Skeletal muscle satellite cell (primary cell): Measurements from ENCODE around the gene WFIKKN1.

ENCODE experiments used
- H3K27me3 ChIP-seq: 2 replicates; pipeline ENCODE4 v1.7.0; 2013; ENCODE audit warnings: low read length; ENCODE audit not compliant: control insufficient read depth, insufficient read depth
- H3K36me3 ChIP-seq: 2 replicates; pipeline ENCODE4 v1.7.0; 2013; ENCODE audit warnings: mild to moderate bottlenecking, control low read depth, low read length; ENCODE audit not compliant: insufficient read depth
- H3K4me1 ChIP-seq: 2 replicates; pipeline ENCODE4 v1.7.0; 2013; ENCODE audit warnings: low read length; ENCODE audit not compliant: control insufficient read depth, insufficient read depth
- H3K4me2 ChIP-seq: 2 replicates; pipeline ENCODE4 v1.7.0; 2013; ENCODE audit warnings: mild to moderate bottlenecking, low read length
- H3K4me3 ChIP-seq: 2 replicates; pipeline ENCODE4 v1.7.0; 2013; ENCODE audit warnings: low read length
- H3K9ac ChIP-seq: 2 replicates; pipeline ENCODE4 v1.7.0; 2013; ENCODE audit warnings: mild to moderate bottlenecking, low read depth, low read length, moderate library complexity
- H3K9me3 ChIP-seq: replicated peaks from 2 replicates; pipeline ENCODE4 v1.7.0; 2013; ENCODE audit warnings: mild to moderate bottlenecking, control low read depth, low read length

Gene WFIKKN1

DNA sequence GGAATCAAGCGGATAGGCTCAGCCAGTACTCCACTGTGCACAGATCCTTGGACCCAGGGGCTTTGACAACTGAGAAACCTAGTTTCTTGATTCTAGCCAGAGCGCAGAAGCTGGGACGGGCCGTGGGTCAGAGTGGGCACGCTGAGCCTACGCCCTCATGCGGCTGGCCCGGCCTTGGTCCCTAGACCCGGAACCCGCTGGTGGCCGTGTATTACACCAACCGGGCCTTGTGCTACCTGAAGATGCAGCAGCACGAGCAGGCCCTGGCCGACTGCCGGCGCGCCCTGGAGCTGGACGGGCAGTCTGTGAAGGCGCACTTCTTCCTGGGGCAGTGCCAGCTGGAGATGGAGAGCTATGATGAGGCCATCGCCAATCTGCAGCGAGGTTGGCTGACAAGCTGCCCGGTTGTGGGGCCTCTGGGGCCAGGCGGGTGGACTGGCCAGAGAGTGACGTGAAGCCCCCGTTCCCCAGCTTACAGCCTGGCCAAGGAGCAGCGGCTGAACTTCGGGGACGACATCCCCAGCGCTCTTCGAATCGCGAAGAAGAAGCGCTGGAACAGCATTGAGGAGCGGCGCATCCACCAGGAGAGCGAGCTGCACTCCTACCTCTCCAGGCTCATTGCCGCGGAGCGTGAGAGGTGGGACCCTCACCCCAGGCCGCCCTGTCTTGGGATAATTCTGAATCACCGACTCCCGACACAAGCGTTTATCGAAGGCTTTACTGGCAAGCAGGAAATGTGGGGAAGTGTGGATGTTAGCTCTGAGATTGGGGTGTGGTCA is 50.4 kb downstream of the WFIKKN1 start:
- no peaks in the 10 kb centered on the region for H3K9me3 ChIP-seq
- H3K9ac ChIP-seq: peak overlapping the region; percentile 91
- H3K27me3 ChIP-seq: no peaks in the 10 kb centered on the region
- H3K4me3 ChIP-seq: peak overlapping the region; percentile 96
- H3K36me3 ChIP-seq: peaks cover 33% of the 10 kb centered on the region
- peaks cover 41% of the 10 kb centered on the region for H3K4me1 ChIP-seq
- peak overlapping the region; percentile 100 for H3K4me2 ChIP-seq

GRCh38 chr16:681746-682427 is 51.1 kb downstream of the WFIKKN1 start:
- H3K9ac ChIP-seq: peak overlapping the region; percentile 91
- peak overlapping the region; percentile 100 for H3K4me2 ChIP-seq
- H3K27me3 ChIP-seq: no peaks in the 10 kb centered on the region
- H3K9me3 ChIP-seq: no peaks in the 10 kb centered on the region
- H3K4me3 ChIP-seq: peak overlapping the region; percentile 96
- peaks cover 35% of the 10 kb centered on the region for H3K36me3 ChIP-seq
- H3K4me1 ChIP-seq: peaks cover 41% of the 10 kb centered on the region

- Histone ChIP-seq H3K4me3 (peak overlapping the region; percentile 79), H3K9me3 (no peaks in the 10 kb centered on the region), H3K27me3 (no peaks in the 10 kb centered on the region), H3K9ac (peak overlapping the region; percentile 76), H3K36me3 (peaks cover 35% of the 10 kb centered on the region), H3K4me1 (peaks cover 41% of the 10 kb centered on the region), H3K4me2 (peak overlapping the region; percentile 94)
Measured at GRCh38 chr16:682493-683395, 52.0 kb downstream of the WFIKKN1 start.

GRCh38 chr16:683396-684070 is 52.7 kb downstream of the WFIKKN1 start:
- H3K9ac ChIP-seq: peak overlapping the region; percentile 76

More at GRCh38 chr16:683396-684070, 52.7 kb downstream of the WFIKKN1 start:
- H3K36me3 ChIP-seq: peaks cover 35% of the 10 kb centered on the region
- H3K9me3 ChIP-seq: no peaks in the 10 kb centered on the region
- no peaks in the 10 kb centered on the region for H3K27me3 ChIP-seq
- H3K4me1 ChIP-seq: peaks cover 41% of the 10 kb centered on the region
- peak overlapping the region; percentile 79 for H3K4me3 ChIP-seq
- peak overlapping the region; percentile 94 for H3K4me2 ChIP-seq
